ENCODE data around the gene ELF1.
A peak's percentile ranks its signal among the peaks of the same experiment; 100 is the strongest.
"Not testable (repeated sequence)": the region's sequence is repeated elsewhere in the genome, so short reads cannot be mapped to it uniquely, and the experiment has no call there.

ELF1 gene

DNA sequence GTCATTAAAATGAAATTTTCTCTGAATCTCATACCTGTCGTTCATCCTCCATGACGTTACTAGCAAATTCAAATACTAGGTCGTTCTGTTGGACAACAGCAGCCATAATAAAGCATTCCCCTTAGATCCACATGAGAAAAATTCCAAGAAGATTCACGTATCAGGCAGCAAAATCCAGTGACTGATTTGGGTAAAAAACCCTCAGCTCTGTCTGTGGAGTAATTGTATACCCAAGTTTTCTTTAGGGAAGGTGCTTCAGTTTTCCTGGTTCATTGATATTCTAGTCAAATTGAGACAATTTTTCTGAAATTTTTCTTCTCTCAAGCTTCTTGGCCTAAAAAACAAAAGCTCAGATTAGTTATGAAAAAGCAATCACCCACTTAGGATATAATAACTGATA lies 37.2 kb downstream of the ELF1 start:
- H3K4me3 ChIP-seq (replicated peaks; ENCODE audit: insufficient read depth, low read length) = peak overlapping the region; percentile 53
- H3K27ac ChIP-seq (replicated peaks) = peak overlapping the region; percentile 76
- TF ChIP-seq CTCF (IDR thresholded peaks at IDR 0.05; ENCODE audit: insufficient read depth, low read length) = no peak
- TF ChIP-seq REST (IDR thresholded peaks at IDR 0.05; ENCODE audit: insufficient replicate concordance, low read depth) = no peak

DNA sequence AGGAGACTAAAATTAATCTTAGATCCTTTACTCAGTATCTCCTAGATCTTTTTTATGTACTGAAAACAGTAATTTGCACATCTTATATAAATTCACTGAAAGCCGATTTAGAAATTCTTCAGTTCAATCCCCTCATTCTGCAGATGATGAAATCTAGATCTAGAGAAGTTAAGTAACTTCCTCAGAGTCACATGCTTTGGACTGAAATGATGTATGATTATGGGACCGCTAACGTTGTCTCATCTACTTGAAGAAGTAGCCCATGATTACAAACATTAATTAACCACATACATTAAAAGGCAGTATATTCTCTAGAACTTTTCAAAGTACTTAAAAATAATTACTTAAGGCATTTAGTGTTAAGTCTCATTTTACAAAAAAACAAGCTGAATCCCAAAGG lies 37.8 kb downstream of the ELF1 start:
- TF ChIP-seq REST (IDR thresholded peaks at IDR 0.05; ENCODE audit: insufficient replicate concordance, low read depth) (no peak), SPI1 (IDR thresholded peaks at IDR 0.05; ENCODE audit: borderline replicate concordance, low read depth) (peak; percentile 38; the same call in 1 of the 2 replicates)
- Histone ChIP-seq H3K27me3 (ENCODE audit: insufficient read depth, poor library complexity, severe bottlenecking) (no peaks in the 10 kb centered on the region), H3K27ac (replicated peaks) (peak overlapping the region; percentile 76), H3K4me3 (replicated peaks; ENCODE audit: insufficient read depth, low read length) (peak overlapping the region; percentile 53)
- DNase-seq (ENCODE audit: low read depth in 1 of 2, low spot score in 1 of 2) = peak; percentile 62 to 86

More for the DNA sequence above, 37.2 kb downstream of the ELF1 start:
- no peak for DNase-seq (ENCODE audit: low read depth in 1 of 2, low spot score in 1 of 2)
- no peaks in the 10 kb centered on the region for H3K27me3 ChIP-seq (ENCODE audit: insufficient read depth, poor library complexity, severe bottlenecking)

DNA sequence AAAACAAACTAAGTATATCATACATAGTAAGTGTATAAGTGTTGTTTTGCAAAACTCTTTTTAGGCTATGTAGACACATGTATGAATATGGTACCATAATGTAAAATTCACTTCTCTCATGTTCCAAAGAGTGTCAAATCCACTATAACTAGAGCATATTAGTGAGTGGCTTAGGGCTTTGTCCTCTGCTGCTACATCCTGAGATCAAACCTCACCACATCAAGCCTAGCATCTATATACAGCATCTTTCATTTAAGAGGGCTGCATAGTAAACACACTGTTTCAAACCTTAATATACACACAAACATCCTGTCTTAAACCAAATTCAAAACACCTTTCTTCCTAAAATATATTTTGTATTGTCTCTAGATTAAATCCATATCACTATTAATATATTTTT lies 38.7 kb downstream of the ELF1 start:
- TF ChIP-seq CTCF (IDR thresholded peaks at IDR 0.05; ENCODE audit: insufficient read depth, low read length) = no peak
- no peak for TF ChIP-seq POLR2AphosphoS5 (IDR thresholded peaks at IDR 0.05; ENCODE audit: low read depth)
- no peak for TF ChIP-seq SPI1 (IDR thresholded peaks at IDR 0.05; ENCODE audit: borderline replicate concordance, low read depth)
- no peak for TF ChIP-seq REST (IDR thresholded peaks at IDR 0.05; ENCODE audit: insufficient replicate concordance, low read depth)
- TF ChIP-seq GABPA (IDR thresholded peaks at IDR 0.05; ENCODE audit: low read depth) = no peak
- no peak for DNase-seq (ENCODE audit: low read depth in 1 of 2, low spot score in 1 of 2)
- no peaks in the 10 kb centered on the region for H3K27me3 ChIP-seq (ENCODE audit: insufficient read depth, poor library complexity, severe bottlenecking)
- peak overlapping the region; percentile 76 for H3K27ac ChIP-seq (replicated peaks)
- H3K4me3 ChIP-seq (replicated peaks; ENCODE audit: insufficient read depth, low read length) = peak overlapping the region; percentile 53

- Histone ChIP-seq H3K27me3 (ENCODE audit: insufficient read depth, poor library complexity, severe bottlenecking) (no peaks in the 10 kb centered on the region), H3K4me3 (replicated peaks; ENCODE audit: insufficient read depth, low read length) (peak overlapping the region; percentile 53), H3K27ac (replicated peaks) (peak overlapping the region; percentile 76)
- TF ChIP-seq REST (IDR thresholded peaks at IDR 0.05; ENCODE audit: insufficient replicate concordance, low read depth) (no peak), POLR2AphosphoS5 (IDR thresholded peaks at IDR 0.05; ENCODE audit: low read depth) (no peak), SPI1 (IDR thresholded peaks at IDR 0.05; ENCODE audit: borderline replicate concordance, low read depth) (no peak), GABPA (IDR thresholded peaks at IDR 0.05; ENCODE audit: low read depth) (no peak), CTCF (IDR thresholded peaks at IDR 0.05; ENCODE audit: insufficient read depth, low read length) (no peak)
- DNase-seq (ENCODE audit: low read depth in 1 of 2, low spot score in 1 of 2) = no peak
These were observed 39.9 kb downstream of the ELF1 start for GRCh38 chr13:40979232-40979631.

DNA sequence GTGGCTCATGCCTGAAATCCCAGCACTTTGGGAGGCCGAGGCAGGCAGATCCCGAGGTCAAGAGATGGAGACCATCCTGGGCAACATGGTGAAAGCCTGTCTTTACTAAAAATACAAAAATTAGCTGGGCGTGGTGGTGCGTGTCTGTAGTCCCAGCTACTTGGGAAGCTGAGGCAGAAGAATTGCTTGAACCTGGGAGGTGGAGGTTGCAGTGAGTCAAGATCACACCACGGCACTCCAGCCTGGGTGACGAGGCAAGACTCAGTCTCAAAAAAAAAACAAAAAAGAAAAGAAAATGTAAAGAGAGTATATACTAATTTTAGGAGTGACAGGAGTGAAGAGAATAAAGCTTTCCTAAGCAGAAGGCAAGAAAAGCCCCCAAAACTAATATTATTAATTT lies 41.0 kb downstream of the ELF1 start:
- Histone ChIP-seq H3K4me3 (replicated peaks; ENCODE audit: insufficient read depth, low read length) (peak overlapping the region; percentile 53), H3K27ac (replicated peaks) (peak overlapping the region; percentile 76)
- DNase-seq (ENCODE audit: low read depth in 1 of 2, low spot score in 1 of 2); H3K27me3 ChIP-seq (ENCODE audit: insufficient read depth, poor library complexity, severe bottlenecking): not testable (repeated sequence)

Measured in HL-60 (cell line).